ENCODE data around the gene RREB1.

RREB1 gene

DNA sequence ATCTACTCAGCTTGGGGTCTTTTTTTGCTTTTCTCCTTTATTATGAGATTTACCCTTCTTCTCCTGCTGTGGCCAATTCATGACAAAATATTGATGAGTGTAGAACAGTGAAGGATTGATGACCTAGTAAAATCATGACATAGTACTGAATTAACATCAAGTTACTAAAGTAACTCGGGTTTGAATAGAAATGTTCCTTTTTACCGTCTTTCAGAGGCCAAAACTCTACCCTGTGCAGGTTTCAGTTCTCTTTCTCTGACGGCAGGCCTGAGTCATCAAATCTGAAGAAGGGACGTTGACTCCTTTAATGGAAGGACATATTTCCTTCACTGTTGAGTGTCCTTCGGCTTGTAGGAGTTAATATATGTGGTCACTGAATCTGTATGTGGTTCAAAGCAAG lies 80.7 kb downstream of the RREB1 start:
- DNase-seq (ENCODE audit: low read depth in 2 of 3, low spot score in 2 of 3), result no peak

DNA sequence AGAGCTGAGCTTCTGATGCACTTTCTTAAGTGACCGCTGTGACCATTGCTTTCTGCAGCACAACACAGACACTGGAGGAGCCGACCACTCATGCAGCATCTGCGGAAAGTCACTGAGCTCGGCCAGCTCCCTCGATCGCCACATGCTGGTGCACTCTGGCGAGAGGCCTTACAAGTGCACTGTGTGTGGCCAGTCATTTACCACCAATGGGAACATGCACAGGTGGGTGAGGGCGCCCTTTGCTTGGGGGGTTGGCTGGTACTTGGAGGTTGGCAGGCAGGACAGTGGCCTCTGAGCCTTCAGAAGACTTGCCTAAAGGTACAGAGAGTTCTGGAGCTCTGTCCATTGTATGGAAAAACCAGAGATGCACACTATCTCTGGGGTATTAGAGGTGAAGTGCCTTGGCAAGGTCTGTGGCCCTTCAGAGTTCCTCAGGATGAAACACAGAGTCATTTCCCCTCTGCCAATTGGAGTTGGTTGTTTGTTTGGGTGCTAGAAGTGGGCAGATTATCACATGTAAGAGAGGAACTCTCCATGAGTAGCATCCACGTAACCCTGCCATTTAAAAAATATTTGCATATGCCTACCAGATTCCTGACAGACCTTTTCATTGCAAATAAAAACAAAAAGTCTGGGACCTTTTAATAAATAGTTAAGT lies 81.5 kb downstream of the RREB1 start:
- no peak for DNase-seq (ENCODE audit: low read depth in 2 of 3, low spot score in 2 of 3)

DNA sequence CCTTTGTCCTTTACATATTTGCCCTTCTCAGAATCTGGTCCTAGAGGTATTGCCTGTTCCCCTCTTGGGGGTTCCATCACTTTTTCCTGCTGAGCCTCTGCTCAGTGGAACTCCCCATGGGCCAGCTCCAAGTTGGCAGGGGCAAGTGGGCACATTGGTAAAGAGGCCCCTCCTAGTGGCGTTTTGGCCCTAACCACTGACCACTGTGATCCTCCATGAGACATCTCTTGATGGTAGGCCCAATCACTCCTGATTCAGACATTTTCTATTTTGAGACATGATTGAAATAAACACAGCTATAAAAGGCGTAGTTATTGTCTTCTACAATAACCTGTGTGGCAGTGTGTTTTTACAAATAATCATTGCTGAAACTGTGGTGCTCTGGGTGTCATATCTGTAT lies 83.0 kb downstream of the RREB1 start:
- no peak for DNase-seq (ENCODE audit: low read depth in 2 of 3, low spot score in 2 of 3)

DNA sequence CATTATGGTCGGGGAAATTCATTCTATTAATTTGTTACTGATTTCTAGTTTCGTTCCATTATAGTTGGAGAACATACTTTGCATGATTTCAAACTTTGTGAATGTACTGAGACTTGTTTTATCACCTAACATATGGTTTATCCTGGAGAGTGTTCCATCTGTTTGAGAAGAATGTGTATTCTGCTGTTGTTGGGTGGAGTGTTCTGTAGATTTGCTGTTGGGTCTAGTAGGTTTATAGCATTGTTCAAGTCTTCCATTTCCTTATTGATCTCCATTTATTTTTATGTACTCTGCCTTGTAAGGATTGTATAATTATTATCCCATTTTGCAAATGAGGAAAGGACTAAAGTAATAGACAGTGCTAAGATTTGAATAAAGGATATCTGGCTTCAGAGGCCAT lies 85.4 kb downstream of the RREB1 start:
- no peak for DNase-seq (ENCODE audit: low read depth in 2 of 3, low spot score in 2 of 3)

DNA sequence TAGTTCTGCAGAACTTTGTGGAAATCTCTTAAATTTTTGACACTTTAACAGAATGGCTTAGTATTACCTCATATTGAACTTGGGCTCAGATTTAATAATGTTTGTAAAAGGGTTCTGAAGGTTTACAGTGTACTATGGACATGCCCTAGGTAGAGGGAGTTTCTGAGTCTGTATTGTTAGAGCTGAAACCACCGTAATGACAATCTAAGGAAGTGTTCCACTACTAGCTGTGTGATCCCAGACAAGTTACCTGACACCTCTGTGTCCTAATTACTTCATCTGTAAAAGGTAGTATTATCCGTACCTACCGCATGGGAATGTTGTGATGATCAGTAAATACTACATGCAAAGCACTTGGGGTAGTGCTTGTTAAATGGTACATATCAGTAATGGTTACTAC lies 86.9 kb downstream of the RREB1 start:
- DNase-seq (ENCODE audit: low read depth in 2 of 3, low spot score in 2 of 3), result no peak

DNA sequence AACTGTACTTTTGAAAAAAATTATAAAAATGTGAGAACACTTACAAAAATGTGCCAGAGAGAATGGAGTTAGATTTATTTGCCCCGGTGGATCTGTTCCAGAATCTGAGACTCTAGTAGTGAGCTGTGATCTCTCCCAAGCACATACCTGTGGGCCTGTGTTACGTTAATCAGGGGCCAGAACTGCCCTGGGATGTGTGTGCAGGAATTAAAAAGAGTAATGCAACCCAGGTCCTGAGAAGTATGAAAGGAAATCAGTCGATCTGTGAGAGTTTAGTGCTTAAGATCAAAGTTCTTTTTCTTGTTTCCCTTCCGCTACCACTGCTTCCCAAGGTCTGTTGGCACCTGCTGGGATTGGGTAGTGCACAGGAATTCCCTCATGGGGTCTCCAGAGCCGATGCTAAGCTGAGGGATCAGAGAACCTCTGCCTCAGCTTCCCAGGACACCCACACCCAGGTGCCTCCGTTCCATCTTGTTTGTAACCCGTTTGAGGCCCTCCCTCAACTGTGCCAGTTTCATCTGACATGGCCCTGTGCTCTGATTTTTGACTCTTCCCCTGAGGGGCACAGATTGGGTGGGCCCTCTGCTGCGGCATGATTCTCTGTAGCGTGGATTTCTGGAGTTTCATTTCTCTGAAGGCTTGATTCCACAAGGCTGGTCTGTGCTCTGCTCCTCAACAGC lies 87.7 kb downstream of the RREB1 start:
- no peak for DNase-seq (ENCODE audit: low read depth in 2 of 3, low spot score in 2 of 3)

DNA sequence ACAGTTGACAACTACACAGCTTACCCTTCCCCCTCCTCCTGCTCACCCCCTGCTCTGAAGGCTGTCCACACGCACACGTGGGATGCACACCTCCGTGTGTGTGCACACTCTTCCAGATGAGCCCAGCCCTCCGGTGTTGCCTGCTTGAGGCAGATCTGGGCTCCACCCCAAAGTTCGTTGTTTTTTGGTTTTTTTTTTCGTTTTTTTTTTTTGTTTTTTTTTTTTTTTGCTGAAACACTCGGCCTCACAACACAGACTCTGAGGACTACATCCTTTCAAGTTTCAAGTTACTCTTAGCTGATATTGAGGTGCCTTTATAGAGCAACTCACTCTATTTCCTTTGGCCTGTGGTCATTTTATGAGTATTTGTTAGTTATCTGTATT lies 88.2 kb downstream of the RREB1 start:
- DNase-seq (ENCODE audit: low read depth in 2 of 3, low spot score in 2 of 3), result no peak

DNA sequence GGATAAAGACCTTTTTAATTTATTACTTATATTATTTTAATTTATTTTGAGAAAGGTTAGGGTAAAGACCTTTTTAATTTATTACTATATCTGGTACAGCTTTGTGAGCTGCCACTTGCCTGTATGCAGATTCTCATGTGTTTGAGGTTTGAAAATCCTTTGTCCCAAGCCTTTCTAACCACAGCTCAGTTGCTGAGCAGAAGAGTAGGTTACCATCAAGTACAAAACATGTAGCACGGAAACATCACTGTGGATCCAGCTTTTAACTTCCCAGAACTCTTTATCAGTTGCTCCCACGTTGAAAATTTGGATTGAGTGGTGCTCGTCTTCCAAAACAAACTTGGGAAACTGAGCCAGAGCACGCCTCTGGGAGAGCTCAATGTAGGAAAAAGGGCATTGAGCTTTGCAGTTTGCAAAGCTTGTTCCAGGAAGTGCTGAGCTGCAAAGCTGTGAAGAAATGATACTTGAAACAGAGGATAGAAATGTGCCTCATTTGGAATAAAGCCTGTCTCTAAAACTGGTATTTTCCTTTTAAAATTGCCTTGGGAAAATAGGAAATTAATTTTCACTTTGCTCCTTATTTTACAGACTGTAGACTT lies 89.0 kb downstream of the RREB1 start:
- no peak for DNase-seq (ENCODE audit: low read depth in 2 of 3, low spot score in 2 of 3)

DNA sequence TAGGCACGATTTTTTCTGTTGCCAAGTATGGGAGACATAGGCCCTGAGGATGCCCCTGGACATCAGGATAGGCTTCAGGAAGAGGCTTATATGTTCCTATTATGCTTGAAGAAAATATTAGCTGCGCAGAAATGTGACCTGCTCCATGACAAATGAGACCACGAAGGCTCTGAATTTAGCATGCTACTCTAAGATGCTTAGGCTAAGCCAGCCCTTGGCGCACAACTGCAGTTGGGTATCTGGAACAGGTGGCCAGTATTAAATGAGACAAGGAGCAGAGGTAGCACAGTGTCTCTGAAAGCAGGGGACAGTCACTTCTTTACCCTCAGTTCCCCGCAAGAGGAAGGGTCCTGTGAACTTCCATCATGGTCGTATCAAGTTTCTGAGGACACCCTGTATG lies 90.0 kb downstream of the RREB1 start:
- DNase-seq (ENCODE audit: low read depth in 2 of 3, low spot score in 2 of 3), result no peak

DNA sequence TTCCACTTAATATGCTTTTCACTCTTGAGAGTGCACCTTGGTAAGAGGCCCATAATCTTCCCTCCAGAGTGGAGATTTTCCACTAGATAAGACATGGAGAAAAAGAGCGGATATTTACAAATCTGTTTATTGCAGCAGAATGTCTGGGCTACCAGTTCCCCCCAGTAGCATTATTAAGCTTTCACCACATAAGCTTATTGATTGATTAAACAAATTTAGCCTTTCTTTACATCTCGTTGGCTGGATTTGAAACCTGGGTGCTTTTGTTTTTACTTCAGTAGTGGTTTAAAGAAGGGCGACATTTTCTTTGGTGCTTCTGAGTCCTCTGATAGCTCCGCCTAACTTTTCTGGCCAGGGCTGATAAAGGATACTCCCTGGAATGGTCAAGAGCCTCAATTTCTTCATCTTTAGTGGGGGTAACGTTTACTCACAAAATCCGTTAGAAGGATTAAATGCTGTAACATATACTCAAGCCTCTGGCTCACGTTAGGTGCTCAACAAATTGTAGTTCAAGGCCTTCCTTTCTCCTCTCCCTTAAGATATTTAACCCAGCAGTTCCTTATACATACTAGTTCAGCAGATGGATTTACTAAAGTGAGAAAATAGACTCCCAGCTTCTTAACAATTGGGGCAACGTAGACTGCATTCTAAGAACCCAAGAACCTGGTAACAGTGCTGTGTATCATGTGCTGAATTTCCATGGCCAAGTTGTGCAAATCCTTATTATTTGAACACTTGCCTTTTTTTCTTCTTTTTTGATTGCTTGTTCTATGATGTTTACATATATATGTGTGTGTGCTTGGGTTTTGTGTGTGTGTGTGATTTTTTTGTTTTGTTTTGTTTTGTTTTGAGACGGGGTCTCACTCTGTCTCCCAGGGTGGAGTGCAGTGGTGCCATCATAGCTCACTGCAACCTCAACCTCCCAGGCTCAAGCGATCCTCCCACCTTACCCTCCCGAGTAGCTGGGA lies 91.4 kb downstream of the RREB1 start:
- no peak for DNase-seq (ENCODE audit: low read depth in 2 of 3, low spot score in 2 of 3)

DNA sequence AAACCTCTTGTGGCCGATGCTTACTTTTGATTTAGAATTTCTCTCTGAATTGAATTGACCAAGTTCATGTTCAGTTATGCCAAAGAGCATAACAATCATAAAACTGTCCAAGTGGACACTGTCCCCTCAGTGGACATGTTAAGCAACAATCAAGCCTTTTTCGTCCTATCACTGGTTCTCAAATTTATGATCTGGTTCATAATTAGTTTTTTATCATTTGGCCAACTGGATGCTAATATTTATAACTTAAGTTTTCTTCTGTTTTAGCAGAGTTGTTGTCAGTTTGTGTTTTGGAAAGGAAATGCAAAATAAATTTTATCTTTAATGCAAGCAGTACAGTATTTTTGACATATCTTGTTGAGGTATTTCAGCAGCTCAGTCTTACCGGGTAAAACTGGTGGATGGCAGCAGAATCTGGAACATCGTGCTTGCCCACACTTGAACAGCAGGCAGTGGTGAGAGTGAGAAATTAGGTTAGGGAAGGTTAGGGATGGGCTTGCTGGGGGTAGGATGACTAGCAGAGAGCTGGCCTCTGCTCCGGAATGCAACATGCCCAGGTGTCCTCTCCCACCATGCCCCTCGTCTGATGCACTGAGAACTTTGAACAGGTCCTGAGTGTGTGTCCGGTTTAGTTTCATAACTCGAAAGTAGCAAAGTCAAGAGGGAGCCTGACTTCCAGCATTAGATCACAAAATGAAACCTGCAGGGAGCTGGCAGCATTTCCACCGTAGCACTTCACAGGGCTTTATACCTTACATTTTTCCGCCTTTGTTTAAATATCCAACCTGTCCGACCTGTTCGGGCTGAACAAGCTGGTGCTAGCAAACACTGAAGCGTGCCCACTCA lies 93.1 kb downstream of the RREB1 start:
- DNase-seq (ENCODE audit: low read depth in 2 of 3, low spot score in 2 of 3), result no peak

DNA sequence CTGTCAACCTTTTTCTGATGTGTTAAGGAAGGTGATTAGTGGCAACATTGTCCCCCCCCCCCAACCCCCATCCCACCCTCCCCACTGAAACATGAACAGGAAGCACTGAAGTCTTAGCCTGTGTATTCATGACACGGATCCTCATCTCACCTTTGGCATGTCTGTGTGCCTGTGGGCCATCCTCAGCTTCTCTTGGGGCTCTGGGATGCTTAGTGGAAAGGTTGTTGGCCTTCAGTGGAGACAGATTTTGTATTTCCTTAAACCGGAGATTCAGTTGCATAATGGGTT lies 93.6 kb downstream of the RREB1 start:
- DNase-seq (ENCODE audit: low read depth in 2 of 3, low spot score in 2 of 3), result no peak

DNA sequence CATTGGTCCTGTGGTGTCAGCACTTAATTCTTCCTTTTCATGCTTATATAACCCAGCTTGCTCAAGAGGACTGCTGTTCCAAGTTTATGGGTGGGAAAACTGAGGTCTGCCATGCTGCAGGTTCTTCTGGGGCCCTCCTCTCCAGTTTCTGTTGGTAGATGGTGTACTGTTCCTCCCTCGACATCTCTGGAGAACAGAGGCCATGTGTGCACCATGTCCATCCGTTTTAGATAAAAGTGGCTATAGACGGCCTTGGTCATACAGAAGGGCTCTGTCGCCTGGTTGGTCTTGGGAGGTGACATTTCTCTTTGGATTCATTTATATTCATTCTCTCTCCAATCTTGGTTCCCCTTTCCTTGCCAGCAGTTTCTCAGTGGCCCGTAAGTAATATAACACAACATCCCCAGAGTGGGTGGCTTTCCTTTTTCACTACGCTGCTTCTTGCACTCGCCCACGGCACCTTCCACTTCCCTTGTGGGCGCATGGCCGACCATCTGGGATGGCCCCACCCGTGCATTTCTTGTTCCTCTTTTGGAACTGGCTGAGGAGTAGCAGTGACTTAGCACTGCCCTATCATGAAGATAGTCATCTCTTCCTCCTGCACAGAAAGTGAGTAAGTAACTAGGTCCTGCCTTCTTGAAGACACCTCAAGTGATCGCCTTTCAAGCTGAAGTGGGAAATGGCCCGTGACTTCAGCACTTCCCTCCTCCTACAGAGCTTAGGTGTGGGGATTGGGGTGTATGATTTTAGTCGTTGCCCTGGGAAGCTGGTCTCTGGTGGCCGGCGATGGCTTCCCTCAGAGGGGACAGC lies 94.2 kb downstream of the RREB1 start:
- no peak for DNase-seq (ENCODE audit: low read depth in 2 of 3, low spot score in 2 of 3)

DNA sequence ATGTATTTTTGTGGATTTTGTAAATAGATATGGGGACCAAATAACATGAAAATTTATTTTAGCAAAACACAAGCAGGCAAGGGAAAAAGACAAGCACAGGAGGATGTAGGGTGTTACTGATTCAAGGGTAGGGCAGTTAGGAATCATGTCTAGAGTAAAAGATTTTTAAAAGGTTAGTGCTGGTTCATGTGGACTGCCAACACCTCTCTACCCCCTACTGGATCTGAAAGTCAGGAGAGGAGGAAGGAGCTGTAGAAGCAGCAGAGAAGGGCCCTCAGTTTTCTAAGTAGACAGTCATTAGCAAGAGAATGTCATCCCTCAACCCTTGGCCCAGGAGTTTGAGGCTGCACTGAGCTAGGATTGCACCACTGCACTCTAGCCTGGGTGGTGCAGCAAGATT lies 95.2 kb downstream of the RREB1 start:
- DNase-seq (ENCODE audit: low read depth in 2 of 3, low spot score in 2 of 3), result no peak

DNA sequence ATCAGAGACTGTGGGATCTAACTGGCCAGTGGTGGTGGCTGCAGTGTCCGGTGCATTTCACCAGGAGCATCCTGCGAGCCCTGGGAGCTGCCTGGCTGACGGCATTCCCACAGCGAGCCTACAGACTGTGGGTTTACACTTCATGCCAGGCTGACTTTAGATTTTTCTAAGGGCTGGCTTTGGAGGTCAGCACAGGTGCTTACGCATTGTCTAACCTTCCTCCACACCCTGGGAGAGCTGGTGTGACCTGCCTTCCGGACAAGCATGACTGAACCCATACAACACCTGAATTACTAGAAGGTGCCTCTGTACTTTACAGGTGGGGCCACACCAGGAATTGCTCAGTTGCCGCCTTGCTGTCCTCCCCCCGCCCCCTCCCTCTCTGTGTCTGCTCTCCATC lies 96.2 kb downstream of the RREB1 start:
- no peak for DNase-seq (ENCODE audit: low read depth in 2 of 3, low spot score in 2 of 3)

DNA sequence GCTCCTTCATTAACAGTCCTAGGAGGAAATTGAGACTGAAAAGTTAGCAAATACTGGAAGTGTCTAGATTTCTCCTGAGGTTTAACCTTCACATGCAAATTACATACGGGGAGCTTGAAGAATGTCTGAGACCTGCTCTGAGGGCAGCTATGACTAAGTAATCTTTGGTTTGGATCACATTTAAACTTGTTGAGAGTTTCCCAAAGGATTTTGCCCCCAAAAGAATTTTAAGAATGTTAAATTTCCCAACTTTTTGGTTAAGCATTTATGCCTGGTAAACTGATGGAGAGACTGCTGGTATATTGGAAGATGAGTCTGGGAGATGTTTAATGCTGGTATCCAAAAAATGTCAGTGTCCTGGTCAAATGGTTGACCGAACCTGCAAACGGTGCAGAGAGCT lies 97.0 kb downstream of the RREB1 start:
- no peak for DNase-seq (ENCODE audit: low read depth in 2 of 3, low spot score in 2 of 3)

DNA sequence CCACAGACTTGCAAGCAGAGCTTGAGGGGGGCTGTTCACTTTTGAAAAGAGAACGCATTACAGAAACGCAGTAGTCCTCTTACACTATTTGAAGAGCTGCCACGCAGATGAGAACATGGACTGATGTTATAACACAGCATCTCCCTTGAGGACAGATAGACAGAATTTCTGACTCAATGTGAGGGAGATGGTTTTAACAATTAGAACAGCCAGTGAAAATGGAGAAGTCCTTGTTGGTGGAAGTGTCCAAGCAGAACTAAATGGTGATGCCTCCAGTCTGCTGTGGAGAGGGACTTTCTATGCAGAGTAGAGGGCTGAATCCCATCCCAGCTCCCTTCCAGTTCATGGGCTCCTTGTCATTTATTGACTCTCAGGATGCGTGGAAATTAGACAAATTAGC lies 100.0 kb downstream of the RREB1 start:
- DNase-seq (ENCODE audit: low read depth in 2 of 3, low spot score in 2 of 3), result no peak

DNA sequence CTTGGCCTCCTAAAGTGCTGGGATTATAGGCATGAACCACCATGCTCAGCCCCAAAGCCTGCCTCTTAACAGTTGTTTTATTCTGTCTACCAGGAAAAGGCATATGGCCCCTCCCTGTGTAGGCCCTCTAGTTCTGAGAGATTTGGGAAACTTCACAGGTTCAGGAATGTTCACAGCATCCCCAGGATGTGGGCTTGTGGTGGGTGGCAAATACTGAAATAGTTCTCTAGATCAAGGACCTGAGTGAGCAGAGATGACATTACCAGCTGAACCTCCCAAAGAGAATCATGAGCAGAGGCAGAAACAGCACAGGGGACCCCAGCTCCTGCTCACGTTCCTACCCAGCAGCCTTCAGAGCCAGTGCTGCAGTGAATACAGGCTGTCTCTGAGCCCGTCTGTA lies 105.7 kb downstream of the RREB1 start:
- DNase-seq (ENCODE audit: low read depth in 2 of 3, low spot score in 2 of 3), result no peak

DNA sequence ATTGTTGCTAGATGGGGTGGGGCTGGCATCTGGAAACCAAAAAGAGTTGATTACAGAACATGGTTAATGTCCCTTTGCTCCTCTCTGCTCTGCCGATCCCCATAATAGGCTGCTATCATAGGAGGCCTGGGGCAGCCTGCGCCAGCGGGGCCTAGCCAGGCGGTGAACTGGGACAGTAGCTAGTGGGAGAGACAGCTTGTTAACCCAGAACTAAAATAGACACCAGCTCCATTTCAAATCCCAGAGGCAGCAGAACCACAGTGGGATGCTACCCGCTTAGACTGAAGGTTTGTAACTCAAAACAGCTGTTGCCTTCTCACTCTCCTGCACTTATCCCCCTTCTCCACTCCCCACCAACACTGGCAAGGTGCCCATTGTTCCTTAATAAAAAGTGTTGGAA lies 106.7 kb downstream of the RREB1 start:
- DNase-seq (ENCODE audit: low read depth in 2 of 3, low spot score in 2 of 3), result no peak

DNA sequence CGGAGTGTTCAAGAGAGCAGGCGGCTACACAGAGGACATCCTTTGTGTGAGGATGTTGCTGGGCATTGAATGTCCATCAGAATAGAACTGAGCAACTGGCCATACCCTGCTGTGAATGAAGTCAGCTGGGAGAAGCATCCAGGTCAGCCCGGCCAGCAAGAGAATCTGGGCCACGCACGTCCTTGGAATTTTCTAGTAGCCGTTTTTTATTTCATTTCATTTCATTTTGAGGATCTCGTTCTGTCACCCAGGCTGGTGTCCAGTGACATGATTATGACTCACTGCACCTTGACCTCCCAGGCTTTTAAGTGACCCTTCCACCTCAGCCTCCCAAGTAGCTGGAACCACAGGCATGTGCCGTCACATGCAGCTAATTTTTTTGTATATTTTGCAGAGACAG lies 107.4 kb downstream of the RREB1 start:
- no peak for DNase-seq (ENCODE audit: low read depth in 2 of 3, low spot score in 2 of 3)

All from activated CD8-positive, alpha-beta memory T cell treated with anti-CD3 and anti-CD28 coated beads for 48 hours (primary cell).